ENCODE data around the gene SLC66A2.

Gene SLC66A2

DNA sequence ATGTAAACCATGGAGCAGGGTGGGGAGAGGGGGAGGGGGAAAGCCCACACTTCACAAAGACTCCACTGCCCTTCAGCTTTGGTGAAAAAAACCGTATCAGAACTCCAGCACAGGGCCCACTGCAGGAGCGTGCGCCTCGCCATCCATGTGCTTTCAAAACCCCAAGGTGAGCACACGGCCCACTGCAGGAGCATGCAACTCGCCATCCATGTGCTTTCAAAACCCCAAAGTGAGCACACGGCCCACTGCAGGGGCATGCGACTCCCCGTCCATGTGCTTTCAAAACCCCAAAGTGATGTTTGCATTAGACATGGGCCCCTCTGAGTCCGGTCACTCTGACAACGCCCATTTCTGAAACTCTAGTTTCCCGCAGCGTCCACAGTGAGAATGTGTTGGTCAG, 29.1 kb upstream of the SLC66A2 start:
- no peak for TF ChIP-seq JUND (IDR thresholded peaks at IDR 0.05; ENCODE audit: low read depth)
- in situ Hi-C loops (cut with HindIII; ENCODE audit: low pct_unique_long_range_greater_than_20kb, low sequenced_read_pairs): no loop called here
- no peak for DNase-seq (ENCODE audit: low read depth in 1 of 2, low spot score in 1 of 2)

GRCh38 chr18:79979843-79980242, 28.4 kb upstream of the SLC66A2 start:
- no peak for TF ChIP-seq JUND (IDR thresholded peaks at IDR 0.05; ENCODE audit: low read depth)
- in situ Hi-C loops (cut with HindIII; ENCODE audit: low pct_unique_long_range_greater_than_20kb, low sequenced_read_pairs): no loop called here
- no peak for DNase-seq (ENCODE audit: low read depth in 1 of 2, low spot score in 1 of 2)

- no peak for DNase-seq (ENCODE audit: low read depth in 1 of 2, low spot score in 1 of 2)
- no peak for TF ChIP-seq JUND (IDR thresholded peaks at IDR 0.05; ENCODE audit: low read depth)
Observed at GRCh38 chr18:79975985-79976680, 24.7 kb upstream of the SLC66A2 start.

GRCh38 chr18:79975043-79975442, 23.6 kb upstream of the SLC66A2 start:
- TF ChIP-seq JUND (IDR thresholded peaks at IDR 0.05; ENCODE audit: low read depth): no peak
- in situ Hi-C loops (cut with HindIII; ENCODE audit: low pct_unique_long_range_greater_than_20kb, low sequenced_read_pairs): no loop called here
- DNase-seq (ENCODE audit: low read depth in 1 of 2, low spot score in 1 of 2): no peak

More at GRCh38 chr18:79975985-79976680, 24.7 kb upstream of the SLC66A2 start:
- in situ Hi-C loops (cut with HindIII; ENCODE audit: low pct_unique_long_range_greater_than_20kb, low sequenced_read_pairs): no loop called here

GRCh38 chr18:79974025-79974654, 22.7 kb upstream of the SLC66A2 start:
- in situ Hi-C loops (cut with HindIII; ENCODE audit: low pct_unique_long_range_greater_than_20kb, low sequenced_read_pairs): no loop called here
- no peak for TF ChIP-seq JUND (IDR thresholded peaks at IDR 0.05; ENCODE audit: low read depth)
- DNase-seq (ENCODE audit: low read depth in 1 of 2, low spot score in 1 of 2): no peak

DNA sequence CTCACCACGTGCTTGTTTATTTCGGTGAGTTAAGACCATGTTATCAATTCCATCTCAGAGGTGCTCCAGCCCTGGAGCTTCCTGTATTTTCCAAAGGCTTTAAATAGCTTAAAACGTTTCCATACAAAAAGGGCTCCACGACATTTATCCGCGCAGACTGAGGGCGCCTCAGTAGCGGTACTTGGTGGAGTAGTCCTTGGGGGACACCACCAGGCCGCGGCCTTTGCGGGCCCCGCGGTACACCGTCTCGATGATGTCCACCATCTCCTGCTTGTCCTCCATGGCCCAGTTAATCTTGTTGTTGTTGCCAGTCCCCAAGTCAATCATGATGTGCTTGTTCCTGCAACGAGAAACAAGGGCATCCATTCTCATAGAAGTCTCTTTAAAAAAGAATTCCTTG, 22.1 kb upstream of the SLC66A2 start:
- in situ Hi-C loops (cut with HindIII; ENCODE audit: low pct_unique_long_range_greater_than_20kb, low sequenced_read_pairs): no loop called here
- peak in 1 of 2 experiments; percentile 35 for DNase-seq (ENCODE audit: low read depth in 1 of 2, low spot score in 1 of 2)
- no peak for TF ChIP-seq JUND (IDR thresholded peaks at IDR 0.05; ENCODE audit: low read depth)

DNA sequence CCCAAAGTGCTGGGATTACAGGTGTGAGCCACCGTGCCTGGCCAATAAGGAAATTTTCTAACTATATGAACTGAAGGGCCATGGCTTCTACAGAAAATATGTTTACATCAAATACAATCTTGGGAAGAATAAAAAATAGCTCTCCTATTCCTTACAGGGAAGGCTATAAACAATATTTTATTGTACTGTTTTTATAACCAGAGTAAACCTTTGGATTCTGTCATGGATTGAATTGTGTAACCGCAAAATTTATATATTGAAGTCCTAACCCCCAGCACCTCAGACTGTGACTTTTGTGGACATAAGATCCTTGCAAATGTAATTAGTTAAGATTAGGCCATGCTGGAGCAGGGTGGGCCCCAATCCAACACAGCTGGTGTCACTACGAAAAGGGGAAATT, 21.3 kb upstream of the SLC66A2 start:
- in situ Hi-C loops (cut with HindIII; ENCODE audit: low pct_unique_long_range_greater_than_20kb, low sequenced_read_pairs): no loop called here
- DNase-seq (ENCODE audit: low read depth in 1 of 2, low spot score in 1 of 2): no peak
- TF ChIP-seq JUND (IDR thresholded peaks at IDR 0.05; ENCODE audit: low read depth): no peak

- in situ Hi-C loops (cut with HindIII; ENCODE audit: low pct_unique_long_range_greater_than_20kb, low sequenced_read_pairs): no loop called here
- DNase-seq (ENCODE audit: low read depth in 1 of 2, low spot score in 1 of 2): no peak
- TF ChIP-seq JUND (IDR thresholded peaks at IDR 0.05; ENCODE audit: low read depth): no peak
Observed at GRCh38 chr18:79971986-79972385, 20.5 kb upstream of the SLC66A2 start.

GRCh38 chr18:79971211-79971952, 19.9 kb upstream of the SLC66A2 start:
- TF ChIP-seq JUND (IDR thresholded peaks at IDR 0.05; ENCODE audit: low read depth): no peak
- DNase-seq (ENCODE audit: low read depth in 1 of 2, low spot score in 1 of 2): no peak
- in situ Hi-C loops (cut with HindIII; ENCODE audit: low pct_unique_long_range_greater_than_20kb, low sequenced_read_pairs): no loop called here

DNA sequence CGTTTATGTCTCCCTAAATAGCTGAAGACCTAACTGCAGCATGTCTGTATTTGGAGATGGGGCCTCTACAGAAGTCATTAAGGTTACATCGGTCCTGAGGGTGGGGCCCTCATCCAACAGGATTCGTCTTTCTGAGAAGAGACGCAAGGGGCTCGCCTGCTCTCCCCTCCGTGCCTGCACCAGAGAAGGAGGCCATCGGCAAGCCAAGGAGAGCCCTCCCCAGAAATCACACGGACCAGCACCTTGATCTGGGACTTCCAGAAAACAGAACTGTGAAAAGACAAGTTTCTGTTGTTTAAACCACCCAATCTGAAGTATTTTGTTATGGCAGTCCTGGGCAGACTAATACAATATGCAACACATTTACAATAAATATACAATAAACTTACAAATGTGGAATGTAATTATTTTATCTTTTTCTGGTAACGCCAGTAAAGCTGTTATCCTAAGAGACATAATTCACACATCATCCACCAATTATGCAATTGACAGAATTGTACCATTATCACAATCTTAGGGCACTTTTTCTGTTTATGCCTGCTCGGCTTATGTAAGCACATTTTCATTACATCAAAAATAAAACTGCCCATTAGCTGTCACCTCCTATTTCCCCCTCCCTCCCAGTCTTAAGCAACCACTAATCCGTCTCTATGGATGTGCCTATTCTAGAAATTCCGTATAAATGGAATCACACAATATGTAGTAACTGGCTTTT, 19.1 kb upstream of the SLC66A2 start:
- in situ Hi-C loops (cut with HindIII; ENCODE audit: low pct_unique_long_range_greater_than_20kb, low sequenced_read_pairs): no loop called here
- no peak for DNase-seq (ENCODE audit: low read depth in 1 of 2, low spot score in 1 of 2)
- TF ChIP-seq JUND (IDR thresholded peaks at IDR 0.05; ENCODE audit: low read depth): no peak

- in situ Hi-C loops (cut with HindIII; ENCODE audit: low pct_unique_long_range_greater_than_20kb, low sequenced_read_pairs): no loop called here
Observed at GRCh38 chr18:79965119-79965902, 13.9 kb upstream of the SLC66A2 start.

More at GRCh38 chr18:79965119-79965902, 13.9 kb upstream of the SLC66A2 start:
- TF ChIP-seq JUND (IDR thresholded peaks at IDR 0.05; ENCODE audit: low read depth): no peak
- DNase-seq (ENCODE audit: low read depth in 1 of 2, low spot score in 1 of 2): peak; percentile 37 to 75
